ENCODE results near the gene RGS4. TPM values are rescaled to one million over a fixed set of nuclear protein-coding genes. Genes with fewer than 3 reads are reported as not detected.

The RGS4 gene
- total RNA-seq (2016; rRNA removed; fragmentation: Illumina TruSeq; extraction: Trizol) (not detected in 2 replicates), polyA plus RNA-seq (2011; rRNA removed) (not detected in 2 replicates), polyA minus RNA-seq (2011; rRNA and poly(A)+ RNA removed; ENCODE audit: low replicate concordance) (not detected in 2 replicates), Bru-seq, nascent RNA (not detected), BruChase-seq, experiment 1, labeled RNA remaining after a 6-hour chase (not detected), BruChase-seq, experiment 2, labeled RNA remaining after a 2-hour chase (not detected)
- not detected in 2 replicates for total RNA-seq (2016; cell fraction: cytosol; rRNA removed; fragmentation: Illumina TruSeq; extraction: Trizol; ENCODE audit: low read depth)
- total RNA-seq (2016; cell fraction: insoluble cytoplasmic fraction; rRNA removed; fragmentation: Illumina TruSeq; extraction: Trizol) = not detected in 2 replicates
- not detected in 2 replicates for total RNA-seq (2016; cell fraction: membrane; rRNA removed; fragmentation: Illumina TruSeq; extraction: Trizol)
- total RNA-seq (2016; cell fraction: nucleus; rRNA removed; fragmentation: Illumina TruSeq; extraction: Trizol) = not detected in 2 replicates
- polyA plus RNA-seq (2011; cell fraction: cytosol; rRNA removed) = not detected in 2 replicates
- not detected in 2 replicates for polyA plus RNA-seq (2011; cell fraction: nucleus; rRNA removed)
- polyA plus RNA-seq (2012) = not detected in 2 replicates
- not detected in 2 replicates for polyA plus RNA-seq (2016; cell fraction: cytosol; fragmentation: Illumina TruSeq; extraction: Trizol; ENCODE audit: low read depth)
- not detected in 2 replicates for polyA plus RNA-seq (2016; cell fraction: insoluble cytoplasmic fraction; fragmentation: Illumina TruSeq; extraction: Trizol; ENCODE audit: low read depth)
- polyA plus RNA-seq (2016; cell fraction: membrane; fragmentation: Illumina TruSeq; extraction: Trizol; ENCODE audit: low read depth) = not detected in 2 replicates
- not detected in 2 replicates for polyA plus RNA-seq (2016; cell fraction: nucleus; fragmentation: Illumina TruSeq; extraction: Trizol; ENCODE audit: insufficient read depth, low read depth)
- polyA minus RNA-seq (2011; cell fraction: cytosol; rRNA and poly(A)+ RNA removed) = not detected in 2 replicates
- polyA minus RNA-seq (2011; cell fraction: nucleus; rRNA and poly(A)+ RNA removed) = not detected in 2 replicates
- long read RNA-seq, experiment 1 = 0 reads
- long read RNA-seq, experiment 2 = 0 reads

DNA sequence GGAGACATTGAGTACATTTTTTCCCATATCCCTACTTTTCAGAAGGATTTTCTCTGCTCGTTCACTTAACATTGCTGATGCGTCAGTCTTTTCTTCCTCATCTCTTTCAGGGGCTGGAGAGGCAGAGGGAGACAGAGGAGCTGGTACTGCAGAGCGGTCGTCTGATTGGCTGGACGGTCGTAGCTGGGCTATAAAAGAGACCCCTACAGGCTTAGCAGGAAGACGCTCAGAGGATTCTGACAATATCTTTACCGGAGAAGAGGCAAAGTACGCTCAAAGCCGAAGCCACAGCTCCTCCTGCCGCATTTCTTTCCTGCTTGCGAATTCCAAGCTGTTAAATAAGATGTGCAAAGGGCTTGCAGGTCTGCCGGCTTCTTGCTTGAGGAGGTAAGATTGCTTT lies at the start of gene RGS4:
TSS of gene RGS4 (plus strand) at position 220 of the 400 bp plus-strand sequence. CDS start at position 344, 124 bp downstream.
- 0 out of 5 replicates have a peak, but pooled peaks cover 0 to 2% of the 10 kb centered on the region in 2 experiments for H3K27me3 ChIP-seq (ENCODE audit: control insufficient read depth in 1 of 2, insufficient read depth in 2 of 2, low read length in 2 of 2)
- in situ Hi-C loops (cut with HindIII; ENCODE audit: extremely low pct_ligation_motif_present, low pct_unique_long_range_greater_than_20kb) (no loop called here), intact Hi-C loops (cut with micrococcal nuclease; ENCODE audit: unreplicated experiment) (no loop called here)
- no peaks in the 10 kb centered on the region for H4K20me1 ChIP-seq (ENCODE audit: insufficient read depth, low read length)
- BruUV-seq (replicated peaks) = no TSS peak
- H3K4me3 ChIP-seq (replicated peaks in 1 of 3; ENCODE audit: insufficient read depth in 1 of 3, low read depth in 2 of 3, low read length in 3 of 3) = no peak within 1 kb of the TSS
- ATAC-seq (peak; percentile 74), DNase-seq (ENCODE audit: low spot score) (peak; percentile 21), FAIRE-seq (no peak)
- ChIA-PET POLR2A (no interaction called here), CTCF (ENCODE audit: low intra/inter-chr PET ratio, low total read pairs) (no interaction called here)
- H3K9ac ChIP-seq (ENCODE audit: insufficient read depth, low read depth, low read length) = no peak within 1 kb of the TSS
- H3K79me2 ChIP-seq (ENCODE audit: insufficient read depth, low read length) = no peaks in the 10 kb centered on the region
- H3K36me3 ChIP-seq (replicated peaks in 1 of 2; ENCODE audit: control insufficient read depth in 1 of 2, insufficient read depth in 2 of 2, low read length in 2 of 2) = no peaks in the 10 kb centered on the region
- no peak within 1 kb of the TSS for H2AFZ ChIP-seq (ENCODE audit: low read length)
- H3K4me1 ChIP-seq (ENCODE audit: insufficient read depth, low read length) = no peaks in the 10 kb centered on the region
- H3K9me3 ChIP-seq (ENCODE audit: low read length) = no peaks in the 10 kb centered on the region
- 3% methylated on average over 13 of the region's 13 CpGs for WGBS (ENCODE audit: low lambda C conversion rate)
- TF ChIP-seq STAG1 (CRISPR knock-in tag; IDR thresholded peaks at IDR 0.05) (peak; percentile 31), ZNF567 (CRISPR knock-in tag; IDR thresholded peaks at IDR 0.05; ENCODE audit: borderline replicate concordance) (no peak)
- TF ChIP-seq, protein P1, sequence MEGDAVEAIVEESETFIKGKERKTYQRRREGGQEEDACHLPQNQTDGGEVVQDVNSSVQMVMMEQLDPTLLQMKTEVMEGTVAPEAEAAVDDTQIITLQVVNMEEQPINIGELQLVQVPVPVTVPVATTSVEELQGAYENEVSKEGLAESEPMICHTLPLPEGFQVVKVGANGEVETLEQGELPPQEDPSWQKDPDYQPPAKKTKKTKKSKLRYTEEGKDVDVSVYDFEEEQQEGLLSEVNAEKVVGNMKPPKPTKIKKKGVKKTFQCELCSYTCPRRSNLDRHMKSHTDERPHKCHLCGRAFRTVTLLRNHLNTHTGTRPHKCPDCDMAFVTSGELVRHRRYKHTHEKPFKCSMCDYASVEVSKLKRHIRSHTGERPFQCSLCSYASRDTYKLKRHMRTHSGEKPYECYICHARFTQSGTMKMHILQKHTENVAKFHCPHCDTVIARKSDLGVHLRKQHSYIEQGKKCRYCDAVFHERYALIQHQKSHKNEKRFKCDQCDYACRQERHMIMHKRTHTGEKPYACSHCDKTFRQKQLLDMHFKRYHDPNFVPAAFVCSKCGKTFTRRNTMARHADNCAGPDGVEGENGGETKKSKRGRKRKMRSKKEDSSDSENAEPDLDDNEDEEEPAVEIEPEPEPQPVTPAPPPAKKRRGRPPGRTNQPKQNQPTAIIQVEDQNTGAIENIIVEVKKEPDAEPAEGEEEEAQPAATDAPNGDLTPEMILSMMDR (CRISPR knock-in tag; IDR thresholded peaks at IDR 0.05) = peak; percentile 30
- no peak within 1 kb of the TSS for H3K4me2 ChIP-seq (ENCODE audit: low read depth, low read length)
- H3K27ac ChIP-seq (ENCODE audit: extremely low read length, insufficient read depth, low read length) = no peak within 1 kb of the TSS

Data from HepG2 (cell line).